Spleen (tissue), 11 donors: Measurements from ENCODE around the gene KISS1R. TPM values are rescaled to one million over a fixed set of nuclear protein-coding genes. Genes with fewer than 3 reads are reported as not detected.

Experiments used
- DNase-seq: peaks from one replicate; pipeline ENCODE4 v3.0.0-alpha.2; 2020
- H3K27ac ChIP-seq, 8 donors: fragments of 200-600 bp; sonication (generic) in 7 of 8; 1 replicate in 4 of 8; 2 replicates in 4 of 8; pipeline versions ENCODE4 v1.5.0 to v1.8.0; 2016 to 2021; ENCODE audit warnings: inconsistent platforms in 4 of 8, mild to moderate bottlenecking in 4 of 8, moderate library complexity in 1 of 8
- H3K27me3 ChIP-seq, 7 donors: fragments of 200-600 bp; sonication (generic) in 6 of 7; replicated peaks in 1 of 7; 1 replicate in 4 of 7; 2 replicates in 3 of 7; pipeline versions ENCODE4 v1.5.0 to v1.8.0; 2016 to 2021; ENCODE audit warnings: inconsistent platforms in 3 of 7, mild to moderate bottlenecking in 1 of 7
- H3K36me3 ChIP-seq, 6 donors: fragments of 200-600 bp; sonication (generic) in 5 of 6; 1 replicate in 4 of 6; 2 replicates in 2 of 6; pipeline versions ENCODE4 v1.5.0 to v1.8.0; 2016 to 2021; ENCODE audit warnings: inconsistent platforms in 2 of 6
- H3K4me1 ChIP-seq, 6 donors: fragments of 200-600 bp; sonication (generic) in 5 of 6; 1 replicate in 3 of 6; 2 replicates in 3 of 6; pipeline versions ENCODE4 v1.5.0 to v1.8.0; 2016 to 2021; ENCODE audit warnings: inconsistent platforms in 3 of 6
- H3K4me3 ChIP-seq, 8 donors: fragments of 200-600 bp; sonication (generic) in 7 of 8; 1 replicate in 4 of 8; 2 replicates in 4 of 8; pipeline versions ENCODE4 v1.5.0 to v1.8.0; 2016 to 2021; ENCODE audit warnings: inconsistent platforms in 4 of 8, mild to moderate bottlenecking in 4 of 8, moderate library complexity in 2 of 8
- H3K9me3 ChIP-seq, 8 donors: fragments of 200-600 bp; sonication (generic) in 7 of 8; 1 replicate in 4 of 8; 2 replicates in 4 of 8; pipeline versions ENCODE4 v1.5.0 to v1.8.0; 2016 to 2021; ENCODE audit warnings: inconsistent platforms in 4 of 8
- CTCF ChIP-seq, 11 experiments: fragments of 200-600 bp in 7 of 11; fragments of 450-650 bp in 4 of 11; sonication (generic) in 4 of 11; IDR thresholded peaks in 8 of 11; conservative IDR thresholded peaks in 3 of 11; 1 replicate in 7 of 11; 2 replicates in 4 of 11; pipeline versions ENCODE4 v1.4.0 to v1.8.0; 2016 to 2021; ENCODE audit warnings: antibody characterized with exemption in 11 of 11, inconsistent platforms in 4 of 11, mild to moderate bottlenecking in 1 of 11
- POLR2A ChIP-seq, 3 donors: fragments of 450-650 bp; IDR thresholded peaks; one replicate each; pipeline ENCODE4 v1.5.1; 2017; ENCODE audit warnings: antibody characterized with exemption in 3 of 3, mild to moderate bottlenecking in 1 of 3
- POLR2AphosphoS5 ChIP-seq, 3 donors: sonication (generic); formaldehyde crosslinking; IDR thresholded peaks; one replicate each; pipeline ENCODE4 v1.5.1; 2017; ENCODE audit warnings: antibody characterized with exemption in 3 of 3
- WGBS, 5 donors: extraction: QIAGEN DNeasy Blood & Tissue Kit in 3 of 5; methylation state at CpG; one replicate each; pipeline versions ENCODE4 v1.1.5 to v1.1.7; 2013 to 2018; 5-methylcytosine and 5-hydroxymethylcytosine counted together
- intact Hi-C: fragments of 100-400 bp; cut with DNase I; formaldehyde crosslinking; loops from one replicate; pipeline ENCODE4 v1.15.0; 2023; ENCODE audit warnings: low total_unique reads
- polyA plus RNA-seq, 3 donors: library from polyadenylated mRNA; stranded (reverse); fragments of 200-250 nt; gene quantifications; one replicate each; pipeline ENCODE4 v1.2.1, GENCODE V29; 2013
- total RNA-seq, 7 donors: library from RNA; depleted of rRNA in 3 of 7; stranded (reverse); fragments of >200 nt in 3 of 7; fragmentation: NEBNext Ultra II Directional in 4 of 7; extraction: Animal tissue kit (Norgen Biotek cat#: 25700) in 4 of 7; gene quantifications; one replicate each; pipeline versions ENCODE4 v1.1.0 to v1.2.1, GENCODE V29; 2016 to 2021
- donor health status: healthy with polysubstance abuse.
- donor health status: DM: no; HTN: no; CAD: no; lungs with moderate emphysema.
- donor health status: DM: no; HTN: no; CAD: no.
- donor health status: Bipolar disorder and iron deficiency.
- donor health status: healthy.
- donor health status: DM: no; HTN: no; CAD: no.
- donor health status: DM: yes; HTN: yes; CAD: no.

Gene KISS1R
- total and polyA plus RNA-seq, 10 donors = 0.22 to 0.50 (median 0.35) TPM; not detected in 2

- no peak overlapping the region for H3K27ac ChIP-seq
- H3K27me3 ChIP-seq = no peaks in the 10 kb centered on the region
- H3K4me1 ChIP-seq = peaks cover 11 to 86% (median 61%) of the 10 kb centered on the region in 6 donors
- H3K36me3 ChIP-seq = peaks cover 0 to 51% (median 0%) of the 10 kb centered on the region in 6 donors
- WGBS, 5 donors = 75 to 87% (median 80%) methylated on average over 11 to 27 of the region's 27 CpGs
- H3K9me3 ChIP-seq = peaks cover 0 to 5% (median 0%) of the 10 kb centered on the region in 8 donors
- no peak overlapping the region for H3K4me3 ChIP-seq
- TF ChIP-seq POLR2AphosphoS5 (IDR thresholded peaks at IDR 0.05) = peak in 1 of 3 donors; percentile 58
- TF ChIP-seq POLR2A (IDR thresholded peaks at IDR 0.05) = no peak
- intact Hi-C loops = no loop called here
- DNase-seq = no peak
These were observed 27.0 kb downstream of the KISS1R start for GRCh38 chr19:944171-944567.

- H3K4me1 ChIP-seq = peaks cover 11 to 86% (median 65%) of the 10 kb centered on the region in 6 donors
- no peak overlapping the region for H3K27ac ChIP-seq
- H3K4me3 ChIP-seq = no peak overlapping the region
- H3K27me3 ChIP-seq = no peaks in the 10 kb centered on the region
- H3K9me3 ChIP-seq = peaks cover 0 to 5% (median 0%) of the 10 kb centered on the region in 8 donors
- 76 to 83% (median 78%) methylated on average over 19 to 22 of the region's 22 CpGs for WGBS, 5 donors
- intact Hi-C loops = no loop called here
- no peak for DNase-seq
- TF ChIP-seq CTCF (IDR thresholded peaks at IDR 0.05 in 8 of 11, conservative IDR thresholded peaks at IDR 0.05 in 3 of 11) = no peak
- TF ChIP-seq POLR2A (IDR thresholded peaks at IDR 0.05) = no peak
- no peak for TF ChIP-seq POLR2AphosphoS5 (IDR thresholded peaks at IDR 0.05)
- peaks cover 0 to 45% (median 0%) of the 10 kb centered on the region in 6 donors for H3K36me3 ChIP-seq
These were observed 27.6 kb downstream of the KISS1R start for GRCh38 chr19:944663-945241.

GRCh38 chr19:945401-946252 is 28.5 kb downstream of the KISS1R start:
- intact Hi-C loops = no loop called here
- TF ChIP-seq POLR2AphosphoS5 (IDR thresholded peaks at IDR 0.05) = no peak
- TF ChIP-seq POLR2A (IDR thresholded peaks at IDR 0.05) = no peak
- no peak for TF ChIP-seq CTCF (IDR thresholded peaks at IDR 0.05 in 8 of 11, conservative IDR thresholded peaks at IDR 0.05 in 3 of 11)
- Histone ChIP-seq H3K27ac (no peak overlapping the region), H3K36me3 (peaks cover 0 to 44% (median 0%) of the 10 kb centered on the region in 6 donors), H3K4me1 (peaks cover 5 to 82% (median 59%) of the 10 kb centered on the region in 6 donors), H3K4me3 (no peak overlapping the region), H3K9me3 (peaks cover 0 to 5% (median 0%) of the 10 kb centered on the region in 8 donors), H3K27me3 (no peaks in the 10 kb centered on the region)
- DNase-seq = no peak
- WGBS, 5 donors = 87 to 91% (median 90%) methylated on average over 24 to 37 of the region's 37 CpGs

GRCh38 chr19:947090-947706 is 30.1 kb downstream of the KISS1R start:
- H3K4me1 ChIP-seq = peaks cover 0 to 82% (median 51%) of the 10 kb centered on the region in 6 donors
- H3K27me3 ChIP-seq = no peaks in the 10 kb centered on the region
- H3K4me3 ChIP-seq = peak overlapping the region in 2 of 8 donors; percentile 21 to 30
- peak overlapping the region in 4 of 8 donors; percentile 61 to 79 (median 74) for H3K27ac ChIP-seq
- DNase-seq = no peak
- no peak for TF ChIP-seq CTCF (IDR thresholded peaks at IDR 0.05 in 8 of 11, conservative IDR thresholded peaks at IDR 0.05 in 3 of 11)
- H3K9me3 ChIP-seq = peaks cover 0 to 5% (median 0%) of the 10 kb centered on the region in 8 donors
- peaks cover 0 to 39% (median 0%) of the 10 kb centered on the region in 6 donors for H3K36me3 ChIP-seq
- WGBS, 5 donors = 63 to 82% (median 70%) methylated on average over 27 to 30 of the region's 30 CpGs
- intact Hi-C loops = no loop called here
